ENCODE measurements around the gene ASXL2. TPM values are rescaled to one million over a fixed set of nuclear protein-coding genes. Genes with fewer than 3 reads are reported as not detected.

Gene ASXL2
- total RNA-seq, 1 experiment from 2014 or later = 32.7 TPM

DNA sequence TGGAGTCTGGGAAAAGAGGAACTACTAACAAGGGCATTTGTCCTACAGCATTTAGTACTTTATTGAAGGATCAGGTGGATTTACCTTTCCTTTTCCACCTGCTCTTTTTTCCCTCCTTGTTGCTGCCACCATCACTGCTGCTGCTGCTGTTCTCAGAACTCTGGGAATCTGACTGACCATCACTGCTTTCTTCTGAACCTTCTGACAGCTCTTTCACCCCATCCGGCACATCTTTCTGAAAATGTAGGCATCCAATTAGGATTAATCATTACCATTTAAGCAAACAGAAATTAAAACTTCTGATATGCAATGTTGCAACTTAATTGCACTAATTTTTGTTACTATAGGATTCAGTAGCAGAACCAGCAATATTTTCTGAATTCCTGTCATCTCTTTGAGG, 79.0 kb downstream of the ASXL2 start:
- H3K27me3 ChIP-seq (ENCODE audit: insufficient read depth, low read length) = no peaks in the 10 kb centered on the region
- no peak overlapping the region for H3K56ac ChIP-seq (ENCODE audit: insufficient read length, low read depth, low read length)
- H4K5ac ChIP-seq (ENCODE audit: insufficient read length, low read depth, low read length) = no peak overlapping the region
- H2BK15ac ChIP-seq (ENCODE audit: low read depth, low read length) = no peak overlapping the region
- no peak overlapping the region for H2BK12ac ChIP-seq (ENCODE audit: insufficient read length, low read depth, low read length)
- DNase-seq = no peak
- no peaks in the 10 kb centered on the region for H3K79me1 ChIP-seq (ENCODE audit: insufficient read depth, low read depth, low read length, poor library complexity, severe bottlenecking)
- no peaks in the 10 kb centered on the region for H3K9me3 Mint-ChIP-seq
- no peak overlapping the region for H2BK20ac ChIP-seq (ENCODE audit: low read depth, low read length, poor library complexity, severe bottlenecking)
- no peaks in the 10 kb centered on the region for H3K9me3 ChIP-seq (ENCODE audit: control insufficient read depth, low read depth, low read length)
- no peak overlapping the region for H2AK5ac ChIP-seq (ENCODE audit: insufficient read length, low read length)
- no peak overlapping the region for H3K4me2 ChIP-seq (ENCODE audit: insufficient read depth, insufficient read length, low read length)
- H3K27ac Mint-ChIP-seq = no peak overlapping the region
- H2BK120ac ChIP-seq (ENCODE audit: low read depth, low read length, poor library complexity, severe bottlenecking) = no peak overlapping the region
- H3K23me2 ChIP-seq (ENCODE audit: insufficient read length, low read depth, low read length, poor library complexity, severe bottlenecking) = no peaks in the 10 kb centered on the region
- H3K4me1 Mint-ChIP-seq = peaks cover 0 to 7% of the 10 kb centered on the region in 2 experiments; a peak in 2 of 4 replicates
- no peak overlapping the region for H3K4me3 Mint-ChIP-seq
- H3K4me1 ChIP-seq (ENCODE audit: insufficient read depth, low read length) = no peaks in the 10 kb centered on the region
- H3K36me3 Mint-ChIP-seq (ENCODE audit: insufficient read depth in 1 of 3, low read depth in 3 of 3) = peaks cover 29 to 47% (median 29%) of the 10 kb centered on the region in 3 experiments
- H3K79me2 ChIP-seq (ENCODE audit: insufficient read depth, low read length) = no peaks in the 10 kb centered on the region
- H4K8ac ChIP-seq (replicated peaks; ENCODE audit: insufficient read length, low read depth, low read length) = no peak overlapping the region
- H4K91ac ChIP-seq (ENCODE audit: insufficient read length, low read depth, low read length) = no peak overlapping the region
- no peak overlapping the region for H3K4ac ChIP-seq (ENCODE audit: low read depth, low read length)
- TF ChIP-seq, protein P1, sequence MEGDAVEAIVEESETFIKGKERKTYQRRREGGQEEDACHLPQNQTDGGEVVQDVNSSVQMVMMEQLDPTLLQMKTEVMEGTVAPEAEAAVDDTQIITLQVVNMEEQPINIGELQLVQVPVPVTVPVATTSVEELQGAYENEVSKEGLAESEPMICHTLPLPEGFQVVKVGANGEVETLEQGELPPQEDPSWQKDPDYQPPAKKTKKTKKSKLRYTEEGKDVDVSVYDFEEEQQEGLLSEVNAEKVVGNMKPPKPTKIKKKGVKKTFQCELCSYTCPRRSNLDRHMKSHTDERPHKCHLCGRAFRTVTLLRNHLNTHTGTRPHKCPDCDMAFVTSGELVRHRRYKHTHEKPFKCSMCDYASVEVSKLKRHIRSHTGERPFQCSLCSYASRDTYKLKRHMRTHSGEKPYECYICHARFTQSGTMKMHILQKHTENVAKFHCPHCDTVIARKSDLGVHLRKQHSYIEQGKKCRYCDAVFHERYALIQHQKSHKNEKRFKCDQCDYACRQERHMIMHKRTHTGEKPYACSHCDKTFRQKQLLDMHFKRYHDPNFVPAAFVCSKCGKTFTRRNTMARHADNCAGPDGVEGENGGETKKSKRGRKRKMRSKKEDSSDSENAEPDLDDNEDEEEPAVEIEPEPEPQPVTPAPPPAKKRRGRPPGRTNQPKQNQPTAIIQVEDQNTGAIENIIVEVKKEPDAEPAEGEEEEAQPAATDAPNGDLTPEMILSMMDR (conservative IDR thresholded peaks at IDR 0.05) = no peak
- no peak overlapping the region for H3K14ac ChIP-seq (ENCODE audit: insufficient read depth, low read length)
- no peak overlapping the region for H3K27ac ChIP-seq (ENCODE audit: insufficient read length, low read depth, low read length)
- WGBS (ENCODE audit: extremely low coverage, insufficient read length, low lambda C conversion rate) = no CpG with 5 or more reads among the region's 1 CpG
- H3K23ac ChIP-seq (ENCODE audit: insufficient read length, low read depth, low read length) = no peak overlapping the region
- no peak overlapping the region for H2AFZ ChIP-seq (ENCODE audit: low read length)
- no peak overlapping the region for H3K9ac ChIP-seq (ENCODE audit: extremely low read depth, insufficient read length, low read length)
- no peaks in the 10 kb centered on the region for H3K27me3 Mint-ChIP-seq (ENCODE audit: low read depth)
- H3T11ph ChIP-seq (ENCODE audit: low read length) = no peak overlapping the region
- no peaks in the 10 kb centered on the region for H4K20me1 ChIP-seq (ENCODE audit: control insufficient read depth, insufficient read depth, insufficient read length)
- H3K18ac ChIP-seq (ENCODE audit: insufficient read length, low read depth, low read length) = no peak overlapping the region
- H2BK5ac ChIP-seq (ENCODE audit: insufficient read length, low read length) = no peak overlapping the region
